GM12873 (cell line): ENCODE data around the gene TRANK1.

Experiments
- TF ChIP-seq, protein P1 (sequence below): IDR thresholded peaks from 2 replicates; pipeline ENCODE4 v1.5.1; 2012; ENCODE audit warnings: low read depth, mild to moderate bottlenecking, moderate library complexity, low read length, control low read depth; ENCODE audit not compliant: insufficient read depth; ENCODE audit errors: missing control alignments

Gene TRANK1

DNA sequence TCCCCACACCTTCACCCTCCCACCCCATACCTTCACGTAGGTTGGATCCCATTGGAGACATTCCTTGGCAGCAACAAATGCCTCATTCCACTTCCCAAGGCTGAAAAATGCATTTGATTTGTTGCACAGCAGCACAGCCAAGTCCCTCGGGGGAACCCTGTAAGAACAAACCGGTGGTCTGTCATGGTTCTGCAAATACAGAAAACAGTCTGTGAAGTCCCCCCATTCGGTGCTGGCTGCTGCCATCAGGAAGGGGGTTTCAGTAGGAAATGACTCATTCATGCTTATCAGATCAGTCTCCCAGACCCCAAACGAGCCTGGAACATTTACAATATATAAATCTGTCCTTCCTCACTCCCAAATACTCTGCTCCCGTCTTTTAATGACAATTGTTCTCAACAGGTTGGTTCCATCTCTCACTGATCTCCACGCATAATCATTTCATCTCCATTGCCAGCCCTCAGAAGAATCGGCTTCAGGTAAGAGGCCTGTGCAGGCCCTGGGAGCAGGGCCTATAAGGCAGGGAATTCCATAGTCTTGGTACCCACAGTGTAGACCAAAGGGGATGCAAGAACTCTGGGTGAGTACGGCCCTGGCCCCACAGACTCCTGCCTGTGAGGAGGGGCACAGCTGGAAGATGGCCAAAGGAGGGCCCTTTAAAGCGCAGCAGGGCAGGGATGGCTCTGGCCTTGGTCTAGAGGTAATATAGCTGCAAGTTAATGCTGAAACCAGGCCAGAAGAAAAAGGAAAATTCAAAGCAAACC is 41.6 kb downstream of the TRANK1 start:
- TF ChIP-seq, protein P1, sequence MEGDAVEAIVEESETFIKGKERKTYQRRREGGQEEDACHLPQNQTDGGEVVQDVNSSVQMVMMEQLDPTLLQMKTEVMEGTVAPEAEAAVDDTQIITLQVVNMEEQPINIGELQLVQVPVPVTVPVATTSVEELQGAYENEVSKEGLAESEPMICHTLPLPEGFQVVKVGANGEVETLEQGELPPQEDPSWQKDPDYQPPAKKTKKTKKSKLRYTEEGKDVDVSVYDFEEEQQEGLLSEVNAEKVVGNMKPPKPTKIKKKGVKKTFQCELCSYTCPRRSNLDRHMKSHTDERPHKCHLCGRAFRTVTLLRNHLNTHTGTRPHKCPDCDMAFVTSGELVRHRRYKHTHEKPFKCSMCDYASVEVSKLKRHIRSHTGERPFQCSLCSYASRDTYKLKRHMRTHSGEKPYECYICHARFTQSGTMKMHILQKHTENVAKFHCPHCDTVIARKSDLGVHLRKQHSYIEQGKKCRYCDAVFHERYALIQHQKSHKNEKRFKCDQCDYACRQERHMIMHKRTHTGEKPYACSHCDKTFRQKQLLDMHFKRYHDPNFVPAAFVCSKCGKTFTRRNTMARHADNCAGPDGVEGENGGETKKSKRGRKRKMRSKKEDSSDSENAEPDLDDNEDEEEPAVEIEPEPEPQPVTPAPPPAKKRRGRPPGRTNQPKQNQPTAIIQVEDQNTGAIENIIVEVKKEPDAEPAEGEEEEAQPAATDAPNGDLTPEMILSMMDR, result no peak

DNA sequence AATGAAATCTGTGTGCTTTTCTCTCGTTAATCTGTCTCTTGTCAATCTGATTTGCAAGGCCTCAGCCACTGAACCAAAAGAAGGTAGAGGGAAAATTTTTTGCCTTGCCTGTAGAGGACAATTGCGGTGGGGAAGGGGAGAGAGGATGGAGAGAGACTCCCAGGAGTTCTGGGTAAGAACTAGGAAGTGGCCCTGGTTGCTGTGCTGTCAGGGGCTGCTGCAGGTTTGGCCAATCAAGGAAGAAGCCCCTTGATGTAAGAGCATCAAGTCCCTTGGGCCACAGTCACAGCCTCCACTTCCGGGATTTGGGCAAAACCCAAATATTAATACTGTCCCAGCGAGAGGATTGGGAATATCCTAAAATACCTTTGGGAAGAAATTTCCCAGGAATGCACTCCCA is 43.3 kb downstream of the TRANK1 start:
- TF ChIP-seq, protein P1, result no peak

DNA sequence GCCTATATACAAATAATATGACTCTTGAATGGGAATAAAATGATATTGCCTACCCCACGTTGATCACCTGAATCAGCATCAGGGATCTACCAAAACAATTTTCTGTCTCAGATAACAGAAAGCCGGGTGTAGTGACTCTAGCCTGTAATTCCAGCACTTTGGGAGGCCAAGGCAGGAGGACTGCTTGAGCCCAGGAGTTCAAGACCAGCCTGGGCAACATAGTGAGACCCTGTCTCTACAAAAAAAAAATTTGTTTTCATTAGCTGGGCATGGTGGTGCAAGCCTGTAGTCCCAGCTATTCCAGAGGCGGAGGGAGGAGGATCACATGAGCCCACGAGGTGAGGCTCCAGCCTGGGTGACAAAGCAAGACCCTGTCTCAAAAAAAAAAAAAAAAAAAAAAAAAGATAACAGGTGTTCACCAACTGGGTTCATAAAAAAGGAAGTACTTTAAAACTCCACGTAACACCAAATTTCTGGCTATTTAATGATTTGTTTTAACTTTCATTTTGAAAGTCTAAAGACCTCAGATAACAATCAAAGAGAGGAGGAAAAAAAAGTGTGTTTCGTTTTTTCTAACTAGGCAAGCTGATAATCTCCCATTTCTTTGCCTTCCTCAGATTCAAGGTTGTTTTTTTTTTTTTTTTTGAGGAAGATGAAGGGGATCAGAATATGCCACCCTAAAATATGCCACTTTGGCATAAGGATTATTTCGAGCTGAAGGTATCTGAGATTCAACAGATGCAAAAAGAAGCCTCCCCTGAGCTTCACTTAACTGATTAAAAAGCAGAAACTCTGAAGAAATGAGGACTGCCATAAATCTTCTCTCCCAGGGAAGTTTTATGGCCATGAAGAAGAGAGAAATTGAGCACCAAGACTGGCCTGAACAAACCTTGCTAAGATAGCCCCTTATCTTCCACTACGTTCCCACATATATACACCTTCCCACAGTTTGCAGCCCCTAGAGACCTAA is 44.1 kb downstream of the TRANK1 start:
- TF ChIP-seq, protein P1, result no peak

DNA sequence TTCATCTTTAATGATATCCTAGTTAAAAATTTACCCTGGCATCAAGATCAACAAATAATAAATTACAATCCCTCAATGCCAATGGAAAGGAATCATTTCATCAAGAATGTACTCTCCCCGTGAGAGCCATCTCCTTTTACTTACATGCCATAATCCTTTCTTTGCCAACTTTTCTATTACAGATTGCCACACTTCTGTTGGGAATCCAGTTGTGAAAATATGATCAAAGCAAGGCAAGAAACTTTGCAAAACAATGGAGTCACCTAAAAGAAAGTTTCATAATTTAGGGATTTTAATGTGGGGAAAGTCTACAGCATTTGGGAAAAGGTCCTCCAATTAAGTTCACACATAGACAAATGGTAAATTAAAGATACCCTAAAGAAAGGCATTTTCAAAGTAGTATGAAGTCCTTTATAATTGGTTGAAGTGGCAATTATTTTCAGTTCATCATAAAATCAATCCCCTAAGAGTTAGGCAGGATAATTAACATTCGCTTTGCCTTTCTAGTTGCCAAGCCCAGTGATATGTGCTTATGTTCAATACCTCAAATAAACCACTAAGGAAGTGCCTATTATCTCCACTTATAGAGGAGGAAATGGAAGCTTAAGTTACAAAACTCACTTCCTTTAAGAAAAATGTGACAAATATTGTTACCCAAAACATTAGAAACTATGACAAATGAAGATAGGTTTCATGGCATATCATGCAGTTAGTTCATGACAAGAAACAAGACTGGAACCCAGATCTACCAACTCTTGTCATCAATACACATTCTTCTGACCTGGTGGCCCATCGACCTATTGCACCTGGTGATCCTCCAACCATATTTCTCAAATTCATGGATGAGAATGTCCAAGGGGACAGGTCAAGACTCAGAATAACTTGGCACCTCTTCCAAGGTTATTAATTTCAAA is 49.1 kb downstream of the TRANK1 start:
- TF ChIP-seq, protein P1, result no peak

DNA sequence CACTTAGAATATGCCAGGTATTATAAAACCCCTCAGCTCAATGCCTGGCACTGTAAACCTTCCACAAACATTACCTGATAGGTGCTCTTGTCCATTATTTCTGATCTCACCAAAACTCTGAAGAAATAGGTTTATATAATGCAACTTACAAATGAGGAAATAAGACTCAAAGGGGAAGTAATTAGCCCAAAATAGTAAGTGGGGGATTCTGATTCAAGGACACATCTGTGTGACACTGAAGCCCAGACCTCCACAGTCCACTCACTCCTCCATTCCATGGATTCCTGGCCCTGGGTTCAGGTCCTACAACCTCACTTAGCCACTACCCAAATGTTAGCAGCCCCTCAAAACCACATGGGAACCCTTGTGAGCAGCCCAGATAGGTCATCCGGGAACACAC is 49.9 kb downstream of the TRANK1 start:
- TF ChIP-seq, protein P1, result no peak

DNA sequence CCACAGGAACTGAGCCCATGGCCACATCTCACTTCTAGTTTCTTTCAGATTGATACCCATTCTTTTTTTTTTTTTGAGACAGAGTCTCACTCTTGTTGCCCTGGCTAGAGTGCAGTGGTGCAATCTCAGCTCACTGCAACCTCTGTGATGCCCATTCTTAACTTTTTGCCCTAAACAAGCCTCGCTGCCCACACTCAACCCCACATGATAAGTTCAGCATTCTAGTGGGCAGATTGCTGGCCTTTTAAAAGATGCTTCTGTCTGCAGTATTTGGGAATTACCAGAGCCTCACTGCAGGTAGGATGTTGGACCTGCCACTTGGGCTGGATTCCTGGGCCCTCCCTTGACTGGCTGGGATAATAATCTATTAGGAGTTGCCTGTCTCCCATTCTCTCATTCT is 51.0 kb downstream of the TRANK1 start:
- TF ChIP-seq, protein P1, result no peak
